Uterus (tissue), 4 donors: ENCODE measurements around the gene KDM2B. TPM values are rescaled to one million over a fixed set of nuclear protein-coding genes. Genes with fewer than 3 reads are reported as not detected.

Experiments used
- DNase-seq, 2 donors: peaks; one replicate each; pipeline ENCODE4 v3.0.0-alpha.2; 2019 to 2020
- H3K27ac ChIP-seq, 2 donors: fragments of 200-600 bp; sonication (generic); 1 replicate in 1 of 2; 2 replicates in 1 of 2; pipeline ENCODE4 v1.5.1; 2016 to 2018
- H3K27me3 ChIP-seq, 2 donors: fragments of 200-600 bp; sonication (generic); one replicate each; pipeline ENCODE4 v1.5.1; 2018 to 2019; ENCODE audit warnings: control low read depth in 1 of 2
- H3K36me3 ChIP-seq, 2 donors: fragments of 200-600 bp; sonication (generic); one replicate each; pipeline ENCODE4 v1.5.1; 2019; ENCODE audit warnings: control low read depth in 1 of 2
- H3K4me1 ChIP-seq, 2 donors: fragments of 200-600 bp; sonication (generic); one replicate each; pipeline ENCODE4 v1.5.1; 2018 to 2019; ENCODE audit warnings: control low read depth in 1 of 2
- H3K4me3 ChIP-seq, 2 donors: fragments of 200-600 bp; sonication (generic); 1 replicate in 1 of 2; 2 replicates in 1 of 2; pipeline ENCODE4 v1.5.1; 2018 to 2019; ENCODE audit warnings: mild to moderate bottlenecking in 1 of 2
- H3K9me3 ChIP-seq, 2 donors: fragments of 200-600 bp; sonication (generic); one replicate each; pipeline ENCODE4 v1.5.1; 2019; ENCODE audit warnings: control low read depth in 1 of 2
- CTCF ChIP-seq, 4 experiments: fragments of 200-600 bp in 2 of 4; fragments of 450-650 bp in 2 of 4; sonication (generic) in 2 of 4; IDR thresholded peaks; one replicate each; pipeline ENCODE4 v1.5.1; 2016 to 2019; ENCODE audit warnings: antibody characterized with exemption in 4 of 4, mild to moderate bottlenecking in 2 of 4, moderate library complexity in 1 of 4
- POLR2A ChIP-seq, 2 donors: fragments of 450-650 bp; IDR thresholded peaks; one replicate each; pipeline ENCODE4 v1.6.1; 2016; ENCODE audit warnings: antibody characterized with exemption in 2 of 2, mild to moderate bottlenecking in 1 of 2, moderate library complexity in 1 of 2
- intact Hi-C: fragments of 100-400 bp; cut with DNase I; formaldehyde crosslinking; loops from one replicate; pipeline ENCODE4 v1.15.1; 2023; ENCODE audit warnings: low total_unique reads
- total RNA-seq, 4 donors: library from RNA; depleted of rRNA in 3 of 4; stranded (reverse); fragments of >200 nt in 3 of 4; gene quantifications; one replicate each; pipeline versions ENCODE4 v1.1.0 to v1.2.4, GENCODE V29; 2014 to 2023
- donor health status: DM: yes; HTN: yes; CAD: no.

Gene KDM2B
- total RNA-seq, 4 donors from 2014 or later, result 6.1 to 78.0 (median 19.8) TPM

- H3K27me3 ChIP-seq, result no peaks in the 10 kb centered on the region
- intact Hi-C loops, result no loop called here
- H3K27ac ChIP-seq, result no peak overlapping the region
- no peak for DNase-seq
- no peaks in the 10 kb centered on the region for H3K36me3 ChIP-seq
- TF ChIP-seq CTCF (IDR thresholded peaks at IDR 0.05) (no peak), POLR2A (IDR thresholded peaks at IDR 0.05) (no peak)
- H3K4me1 ChIP-seq, result peaks cover 0 to 6% of the 10 kb centered on the region in 2 donors
- H3K4me3 ChIP-seq, result no peak overlapping the region
- no peaks in the 10 kb centered on the region for H3K9me3 ChIP-seq
Measured at GRCh38 chr12:121570467-121571283, 10.1 kb downstream of the KDM2B start.

GRCh38 chr12:121568971-121569751, 11.7 kb downstream of the KDM2B start:
- H3K4me1 ChIP-seq, result peaks cover 0 to 6% of the 10 kb centered on the region in 2 donors
- peak overlapping the region; percentile 8 to 69 for H3K27ac ChIP-seq
- TF ChIP-seq CTCF (IDR thresholded peaks at IDR 0.05) (no peak), POLR2A (IDR thresholded peaks at IDR 0.05) (no peak)
- H3K4me3 ChIP-seq, result no peak overlapping the region
- H3K9me3 ChIP-seq, result no peaks in the 10 kb centered on the region
- no peaks in the 10 kb centered on the region for H3K36me3 ChIP-seq
- DNase-seq, result peak in 1 of 2 donors; percentile 57
- intact Hi-C loops, result no loop called here
- H3K27me3 ChIP-seq, result no peaks in the 10 kb centered on the region

GRCh38 chr12:121568518-121568917, 12.3 kb downstream of the KDM2B start:
- intact Hi-C loops, result no loop called here
- peaks cover 0 to 6% of the 10 kb centered on the region in 2 donors for H3K4me1 ChIP-seq
- H3K27me3 ChIP-seq, result no peaks in the 10 kb centered on the region

GRCh38 chr12:121565076-121565475, 15.7 kb downstream of the KDM2B start:
- no peak for DNase-seq
- intact Hi-C loops, result no loop called here
- no peak overlapping the region for H3K27ac ChIP-seq
- no peaks in the 10 kb centered on the region for H3K36me3 ChIP-seq
- peaks cover 0 to 6% of the 10 kb centered on the region in 2 donors for H3K4me1 ChIP-seq
- no peak overlapping the region for H3K4me3 ChIP-seq
- H3K27me3 ChIP-seq, result no peaks in the 10 kb centered on the region
- no peaks in the 10 kb centered on the region for H3K9me3 ChIP-seq
- TF ChIP-seq CTCF (IDR thresholded peaks at IDR 0.05) (no peak), POLR2A (IDR thresholded peaks at IDR 0.05) (no peak)

More at GRCh38 chr12:121568518-121568917, 12.3 kb downstream of the KDM2B start:
- H3K36me3 ChIP-seq, result no peaks in the 10 kb centered on the region
- peak overlapping the region in 1 of 2 donors; percentile 69 for H3K27ac ChIP-seq
- TF ChIP-seq CTCF (IDR thresholded peaks at IDR 0.05) (no peak), POLR2A (IDR thresholded peaks at IDR 0.05) (no peak)
- peak overlapping the region in 1 of 2 donors; percentile 1 for H3K4me3 ChIP-seq
- DNase-seq, result no peak
- H3K9me3 ChIP-seq, result no peaks in the 10 kb centered on the region

- no peak for DNase-seq
- intact Hi-C loops, result no loop called here
- H3K9me3 ChIP-seq, result no peaks in the 10 kb centered on the region
- TF ChIP-seq CTCF (IDR thresholded peaks at IDR 0.05) (no peak), POLR2A (IDR thresholded peaks at IDR 0.05) (no peak)
- H3K27me3 ChIP-seq, result no peaks in the 10 kb centered on the region
- no peaks in the 10 kb centered on the region for H3K4me1 ChIP-seq
- H3K36me3 ChIP-seq, result no peaks in the 10 kb centered on the region
- H3K4me3 ChIP-seq, result no peak overlapping the region
- H3K27ac ChIP-seq, result no peak overlapping the region
Measured at GRCh38 chr12:121562488-121562887, 18.3 kb downstream of the KDM2B start.
